Renal pelvis (tissue), 12 donors: ENCODE measurements around the gene IFTAP. TPM values are rescaled to one million over a fixed set of nuclear protein-coding genes. Genes with fewer than 3 reads are reported as not detected.
A peak's percentile ranks its signal among the peaks of the same experiment; 100 is the strongest.
"Not testable (repeated sequence)": the region's sequence is repeated elsewhere in the genome, so short reads cannot be mapped to it uniquely, and the experiment has no call there.

Experiments
- DNase-seq: peaks from one replicate; pipeline ENCODE4 v3.0.0-alpha.2; 2013
- long read RNA-seq, 16 experiments: transcript quantifications; one replicate each; lab custom pipeline, GENCODE V29; 2026
- polyA plus RNA-seq, 3 donors: library from polyadenylated mRNA; unstranded; fragments of 120-200 nt; gene quantifications; one replicate each; pipeline ENCODE4 v1.2.1, GENCODE V29; 2013; ENCODE audit not compliant: insufficient read length in 3 of 3

Gene IFTAP, protein sequence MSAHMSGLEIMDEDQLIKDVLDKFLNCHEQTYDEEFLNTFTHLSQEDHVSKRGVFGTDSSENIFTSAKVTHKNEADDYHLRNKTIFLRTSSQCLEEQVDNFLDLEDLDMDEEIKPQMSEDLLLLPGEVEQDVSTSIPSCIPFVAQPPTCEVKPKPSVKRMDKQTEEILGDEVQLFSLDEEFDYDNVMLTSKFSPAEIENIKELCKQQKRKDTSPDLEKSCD
- polyA plus RNA-seq, result 10 to 100 TPM; 43.4 to 53.4 (median 44.7) TPM
- long read RNA-seq, donor 1, transcript C11orf74-208 (6 exons, 694 nt), result major isoform, 11 of 32 reads
- long read RNA-seq, donor 1, transcript C11orf74-201 (6 exons, 863 nt), result major isoform, 11 of 32 reads
- long read RNA-seq, donor 1, partial matches to known transcripts, result 0 of 32 reads
- long read RNA-seq, donor 1, other reads (novel, unspliced or antisense), result 0 of 32 reads
- long read RNA-seq, donor 2, transcript C11orf74-203 (6 exons, 1,062 nt), result minor isoform, 7 of 41 reads
- long read RNA-seq, donor 2, transcript C11orf74-201 (6 exons, 863 nt), result minor isoform, 13 of 41 reads
- long read RNA-seq, donor 2, transcript C11orf74-208 (6 exons, 694 nt), result major isoform, 16 of 41 reads
- long read RNA-seq, donor 2, partial matches to known transcripts, result 0 of 41 reads
- long read RNA-seq, donor 2, other reads (novel, unspliced or antisense), result 0 of 41 reads
- long read RNA-seq, donor 3, transcript C11orf74-208 (6 exons, 694 nt), result major isoform, 13 of 36 reads
- long read RNA-seq, donor 3, transcript C11orf74-201 (6 exons, 863 nt), result minor isoform, 12 of 36 reads
- long read RNA-seq, donor 3, partial matches to known transcripts, result 0 of 36 reads
- long read RNA-seq, donor 3, other reads (novel, unspliced or antisense), result 0 of 36 reads
- long read RNA-seq, donor 4, transcript C11orf74-202 (4 exons, 633 nt), result minor isoform, 5 of 44 reads
- long read RNA-seq, donor 4, transcript C11orf74-208 (6 exons, 694 nt), result minor isoform, 11 of 44 reads
- long read RNA-seq, donor 4, transcript C11orf74-201 (6 exons, 863 nt), result major isoform, 20 of 44 reads
- long read RNA-seq, donor 4, partial matches to known transcripts, result 0 of 44 reads
- long read RNA-seq, donor 4, other reads (novel, unspliced or antisense), result 0 of 44 reads
- long read RNA-seq, donor 5, transcript C11orf74-208 (6 exons, 694 nt), result major isoform, 6 of 21 reads
- long read RNA-seq, donor 5, partial matches to known transcripts, result 0 of 21 reads
- long read RNA-seq, donor 5, other reads (novel, unspliced or antisense), result 0 of 21 reads
- long read RNA-seq, donor 6, transcript C11orf74-201 (6 exons, 863 nt), result major isoform, 9 of 26 reads
- long read RNA-seq, donor 6, transcript C11orf74-208 (6 exons, 694 nt), result major isoform, 9 of 26 reads
- long read RNA-seq, donor 6, partial matches to known transcripts, result 0 of 26 reads
- long read RNA-seq, donor 6, other reads (novel, unspliced or antisense), result 0 of 26 reads
- long read RNA-seq, donor 7, transcript C11orf74-208 (6 exons, 694 nt), result minor isoform, 10 of 42 reads
- long read RNA-seq, donor 7, transcript C11orf74-201 (6 exons, 863 nt), result major isoform, 20 of 42 reads
- long read RNA-seq, donor 7, transcript C11orf74-203 (6 exons, 1,062 nt), result minor isoform, 5 of 42 reads
- long read RNA-seq, donor 7, partial matches to known transcripts, result 0 of 42 reads
- long read RNA-seq, donor 7, other reads (novel, unspliced or antisense), result 0 of 42 reads
- long read RNA-seq, donor 8, transcript C11orf74-201 (6 exons, 863 nt), result major isoform, 8 of 15 reads
- long read RNA-seq, donor 8, partial matches to known transcripts, result 0 of 15 reads
- long read RNA-seq, donor 8, other reads (novel, unspliced or antisense), result 0 of 15 reads
- long read RNA-seq, donor 9, transcript C11orf74-201 (6 exons, 863 nt), result major isoform, 15 of 45 reads
- long read RNA-seq, donor 9, transcript C11orf74-208 (6 exons, 694 nt), result minor isoform, 14 of 45 reads
- long read RNA-seq, donor 9, transcript C11orf74-203 (6 exons, 1,062 nt), result minor isoform, 7 of 45 reads
- long read RNA-seq, donor 9, partial matches to known transcripts, result 0 of 45 reads
- long read RNA-seq, donor 9, other reads (novel, unspliced or antisense), result 0 of 45 reads
- long read RNA-seq, donor 10, transcript C11orf74-208 (6 exons, 694 nt), result major isoform, 11 of 27 reads
- long read RNA-seq, donor 10, transcript C11orf74-201 (6 exons, 863 nt), result minor isoform, 7 of 27 reads
- long read RNA-seq, donor 10, partial matches to known transcripts, result 0 of 27 reads
- long read RNA-seq, donor 10, other reads (novel, unspliced or antisense), result 0 of 27 reads
- long read RNA-seq, donor 11, transcript C11orf74-208 (6 exons, 694 nt), result major isoform, 11 of 29 reads
- long read RNA-seq, donor 11, transcript C11orf74-201 (6 exons, 863 nt), result minor isoform, 10 of 29 reads
- long read RNA-seq, donor 11, partial matches to known transcripts, result 0 of 29 reads
- long read RNA-seq, donor 11, other reads (novel, unspliced or antisense), result 0 of 29 reads
- long read RNA-seq, donor 12, transcript C11orf74-201 (6 exons, 863 nt), result minor isoform, 10 of 57 reads
- long read RNA-seq, donor 12, transcript C11orf74-203 (6 exons, 1,062 nt), result minor isoform, 10 of 57 reads
- long read RNA-seq, donor 12, transcript C11orf74-208 (6 exons, 694 nt), result major isoform, 24 of 57 reads
- long read RNA-seq, donor 12, partial matches to known transcripts, result 0 of 57 reads
- long read RNA-seq, donor 12, other reads (novel, unspliced or antisense), result 5 of 57 reads
- long read RNA-seq, donor 13, transcript C11orf74-208 (6 exons, 694 nt), result minor isoform, 5 of 20 reads
- long read RNA-seq, donor 13, transcript C11orf74-201 (6 exons, 863 nt), result major isoform, 9 of 20 reads
- long read RNA-seq, donor 13, partial matches to known transcripts, result 0 of 20 reads
- long read RNA-seq, donor 13, other reads (novel, unspliced or antisense), result 0 of 20 reads
- long read RNA-seq, donor 14, result 0 reads
- long read RNA-seq, donor 15, transcript C11orf74-201 (6 exons, 863 nt), result major isoform, 19 of 36 reads
- long read RNA-seq, donor 15, transcript C11orf74-208 (6 exons, 694 nt), result minor isoform, 8 of 36 reads
- long read RNA-seq, donor 15, partial matches to known transcripts, result 0 of 36 reads
- long read RNA-seq, donor 15, other reads (novel, unspliced or antisense), result 0 of 36 reads
- long read RNA-seq, donor 16, transcript C11orf74-202 (4 exons, 633 nt), result minor isoform, 6 of 44 reads
- long read RNA-seq, donor 16, transcript C11orf74-201 (6 exons, 863 nt), result major isoform, 16 of 44 reads
- long read RNA-seq, donor 16, transcript C11orf74-208 (6 exons, 694 nt), result minor isoform, 14 of 44 reads
- long read RNA-seq, donor 16, transcript C11orf74-203 (6 exons, 1,062 nt), result minor isoform, 5 of 44 reads
- long read RNA-seq, donor 16, partial matches to known transcripts, result 0 of 44 reads
- long read RNA-seq, donor 16, other reads (novel, unspliced or antisense), result 0 of 44 reads

DNA sequence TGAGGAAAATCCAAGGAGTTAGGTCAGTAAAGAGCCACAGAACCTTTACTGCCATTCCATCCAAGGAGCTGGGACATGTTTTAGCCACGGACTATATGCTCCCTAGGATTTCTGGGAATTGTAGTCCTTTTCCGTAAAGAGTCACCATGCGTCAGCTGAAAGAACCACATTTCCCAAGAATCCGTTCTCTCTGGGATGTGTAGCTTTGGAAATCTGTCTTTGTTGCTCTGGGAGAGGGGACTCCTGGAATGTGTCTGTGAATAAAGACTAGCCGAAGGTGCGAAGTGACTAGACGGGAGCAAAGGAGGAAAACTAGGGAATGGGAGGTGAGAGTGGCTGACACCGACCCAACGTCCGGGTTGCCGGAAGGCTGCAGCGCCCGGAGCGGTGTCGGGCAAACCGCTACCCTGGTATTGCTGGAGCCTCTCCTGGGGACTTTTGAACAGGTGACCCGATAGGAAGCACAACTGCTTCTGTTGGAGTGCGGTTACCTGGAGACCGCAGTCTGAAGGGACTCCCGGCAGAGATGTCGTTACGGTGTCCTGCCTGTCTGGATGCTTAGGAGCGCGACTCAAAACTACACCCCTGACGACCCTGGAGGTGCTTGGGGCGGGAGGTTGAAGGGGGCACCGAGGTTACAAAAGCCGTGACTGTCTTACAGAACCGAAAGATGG lies at the start of gene IFTAP:
Gene IFTAP, plus strand, starts transcription at position 187 of the 674 bp plus-strand sequence. CDS start 15,602 bp downstream, outside the sequence.
- DNase-seq, result peak; percentile 94

DNA sequence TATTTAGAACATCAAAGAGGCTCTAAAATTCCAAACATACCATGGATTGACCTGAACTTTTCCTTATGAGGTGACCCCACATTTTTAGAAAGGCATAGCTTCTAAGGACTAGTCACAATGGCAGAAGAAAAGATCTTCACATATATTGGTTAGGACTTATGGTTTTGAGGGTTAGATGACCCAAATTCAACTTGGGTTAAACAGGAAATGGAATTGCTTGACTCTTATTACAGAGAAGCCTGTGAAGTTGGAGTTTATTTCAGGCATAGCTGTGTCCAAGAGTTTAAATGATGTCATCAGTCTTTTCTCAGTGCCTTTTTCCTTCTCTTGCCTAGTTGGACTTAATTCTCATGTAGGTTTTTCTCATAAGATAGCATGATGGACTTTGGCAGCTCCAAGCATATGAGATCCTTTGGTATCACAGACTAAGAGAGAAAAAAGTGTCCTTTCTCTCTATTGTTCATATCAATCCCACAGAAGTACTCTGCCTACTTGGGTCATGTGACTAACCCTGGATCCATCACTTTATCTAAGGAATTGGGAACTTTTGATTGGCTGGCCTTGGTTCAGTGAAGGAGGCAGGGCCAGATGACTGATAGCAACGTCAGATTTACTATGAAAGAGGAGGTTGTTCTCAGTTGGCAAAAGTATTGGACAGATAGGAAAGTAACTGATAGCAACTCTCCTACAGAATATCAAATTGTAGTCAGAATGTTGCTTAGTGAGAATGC lies 43.8 kb upstream of the IFTAP start:
- no peak for DNase-seq

DNA sequence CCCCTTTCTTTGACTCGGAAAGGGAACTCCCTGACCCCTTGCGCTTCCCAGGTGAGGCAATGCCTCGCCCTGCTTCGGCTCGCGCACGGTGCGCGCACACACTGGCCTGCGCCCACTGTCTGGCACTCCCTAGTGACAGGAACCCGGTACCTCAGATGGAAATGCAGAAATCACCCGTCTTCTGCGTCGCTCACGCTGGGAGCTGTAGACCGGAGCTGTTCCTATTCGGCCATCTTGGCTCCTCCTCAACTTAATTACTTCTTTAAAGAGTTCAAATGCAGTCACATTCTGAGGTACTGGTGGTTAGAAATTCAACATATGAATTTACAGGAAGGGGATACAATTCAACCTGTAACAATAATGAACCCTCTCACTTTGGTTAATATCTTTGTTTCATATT lies 36.9 kb upstream of the IFTAP start:
- DNase-seq, result not testable (repeated sequence)

DNA sequence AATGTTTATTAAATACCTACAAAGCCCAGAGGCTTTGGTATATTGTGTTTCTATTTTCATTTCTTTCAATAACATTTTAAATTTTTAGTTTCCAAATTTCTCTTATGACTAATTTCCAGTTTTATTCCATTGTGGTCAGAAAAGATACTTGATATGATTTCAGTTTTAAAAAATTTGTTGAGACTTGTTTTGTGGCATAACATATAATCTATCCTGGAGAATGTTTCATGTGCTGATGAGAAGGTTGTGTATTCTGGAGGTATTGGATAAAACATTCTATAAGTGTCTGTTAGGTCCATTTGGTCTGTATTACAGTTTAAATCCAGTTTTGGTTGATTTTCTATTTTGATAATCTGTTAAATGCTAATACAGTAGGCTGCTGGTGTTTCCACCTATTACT lies 36.3 kb upstream of the IFTAP start:
- no peak for DNase-seq

DNA sequence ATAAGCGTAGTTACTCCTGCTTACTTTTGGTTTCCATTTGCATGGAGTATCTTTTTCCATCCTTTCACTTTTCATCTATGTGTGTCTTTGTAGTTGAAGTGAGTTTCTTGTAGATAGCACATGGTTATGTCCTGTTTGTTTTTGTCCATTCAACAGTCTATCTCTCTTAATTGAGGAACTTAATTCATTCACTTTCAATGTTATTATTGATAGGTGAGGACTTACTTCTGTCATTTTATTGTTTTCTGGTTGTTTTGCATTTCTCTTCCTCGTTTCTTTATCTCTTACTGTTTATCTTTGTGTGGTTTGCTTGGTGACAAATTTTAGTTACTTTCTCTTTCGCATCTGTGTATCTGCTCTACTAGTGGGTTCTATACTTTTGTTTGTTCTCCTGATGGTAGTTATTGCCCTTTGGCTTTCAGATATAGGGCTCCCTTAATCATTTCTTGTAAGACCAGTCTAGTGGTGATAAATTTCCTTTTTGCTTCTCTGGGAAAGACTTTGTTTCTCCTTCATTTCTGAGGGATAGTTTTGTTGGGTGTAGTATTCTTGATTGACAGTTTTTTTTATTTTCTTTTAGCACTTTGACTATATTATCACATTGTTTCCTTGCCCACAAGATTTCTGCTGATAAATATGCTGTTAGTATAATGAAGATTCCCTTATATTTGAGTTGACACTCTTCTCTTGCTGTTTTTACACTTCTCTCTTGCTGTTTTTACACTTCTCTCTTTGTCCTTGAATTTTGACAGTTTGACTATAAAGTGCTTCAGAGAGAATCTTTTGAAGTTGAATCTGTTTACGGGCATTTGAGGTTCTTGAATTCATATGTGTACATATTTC lies 35.5 kb upstream of the IFTAP start:
- no peak for DNase-seq

DNA sequence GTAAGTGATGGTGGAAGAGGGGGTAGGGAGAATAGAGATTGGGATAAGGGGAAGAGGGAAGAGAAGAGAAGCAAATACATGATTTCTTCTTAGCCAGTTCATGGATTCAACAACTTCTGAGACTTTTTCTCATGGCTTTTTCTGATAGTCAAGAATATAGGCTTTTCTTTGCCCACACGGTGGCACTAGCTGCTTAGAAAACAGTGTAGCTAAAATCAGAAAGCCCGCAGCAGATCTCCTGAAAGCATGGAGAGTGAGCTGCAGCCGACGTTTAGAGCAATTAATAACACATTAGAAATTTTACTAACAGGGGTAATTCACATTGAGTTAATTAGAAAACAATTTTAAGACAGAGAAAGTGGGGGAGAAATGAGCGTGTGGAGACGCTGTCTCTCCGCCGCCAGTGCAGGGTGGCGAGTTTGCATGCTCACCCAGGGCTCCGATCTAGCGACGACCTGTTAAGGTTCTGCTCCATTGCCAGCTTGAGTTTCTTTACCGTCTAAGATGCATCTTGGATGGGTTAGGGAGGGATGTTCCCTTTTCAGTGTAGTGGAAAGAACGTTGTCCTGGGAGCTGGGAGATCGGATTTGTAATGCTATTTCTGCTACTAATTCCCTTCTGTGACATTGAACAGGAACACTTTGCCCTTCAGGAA lies 29.8 kb upstream of the IFTAP start:
- DNase-seq, result peak; percentile 76

DNA sequence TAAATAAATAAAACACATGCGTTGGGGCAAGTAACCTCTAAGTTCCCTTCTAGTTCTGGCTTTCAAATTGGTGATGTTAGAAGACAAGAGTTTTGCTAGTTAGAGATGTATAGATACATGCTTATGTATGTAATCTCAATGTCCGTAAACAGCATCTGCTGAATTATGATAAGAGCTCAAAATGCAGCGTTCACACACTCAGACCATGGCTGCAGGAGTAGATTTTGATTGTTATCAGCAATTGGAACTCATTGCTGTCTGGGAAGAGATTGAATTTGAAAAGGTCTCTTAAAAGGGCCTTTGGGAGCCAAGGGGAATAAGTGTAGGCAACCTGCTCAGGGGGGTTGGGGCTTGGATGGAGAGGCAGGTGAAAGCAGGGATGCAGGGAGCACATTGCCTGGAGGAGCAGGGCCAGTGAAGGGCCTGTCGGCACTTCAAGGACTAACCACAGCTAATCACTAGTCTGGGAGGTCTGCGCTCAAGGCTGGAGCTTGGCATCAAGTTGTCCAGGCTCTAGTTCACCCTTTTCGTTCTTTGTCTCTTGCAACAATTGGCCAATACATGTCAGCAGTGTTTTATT lies 29.2 kb upstream of the IFTAP start:
- DNase-seq, result no peak

DNA sequence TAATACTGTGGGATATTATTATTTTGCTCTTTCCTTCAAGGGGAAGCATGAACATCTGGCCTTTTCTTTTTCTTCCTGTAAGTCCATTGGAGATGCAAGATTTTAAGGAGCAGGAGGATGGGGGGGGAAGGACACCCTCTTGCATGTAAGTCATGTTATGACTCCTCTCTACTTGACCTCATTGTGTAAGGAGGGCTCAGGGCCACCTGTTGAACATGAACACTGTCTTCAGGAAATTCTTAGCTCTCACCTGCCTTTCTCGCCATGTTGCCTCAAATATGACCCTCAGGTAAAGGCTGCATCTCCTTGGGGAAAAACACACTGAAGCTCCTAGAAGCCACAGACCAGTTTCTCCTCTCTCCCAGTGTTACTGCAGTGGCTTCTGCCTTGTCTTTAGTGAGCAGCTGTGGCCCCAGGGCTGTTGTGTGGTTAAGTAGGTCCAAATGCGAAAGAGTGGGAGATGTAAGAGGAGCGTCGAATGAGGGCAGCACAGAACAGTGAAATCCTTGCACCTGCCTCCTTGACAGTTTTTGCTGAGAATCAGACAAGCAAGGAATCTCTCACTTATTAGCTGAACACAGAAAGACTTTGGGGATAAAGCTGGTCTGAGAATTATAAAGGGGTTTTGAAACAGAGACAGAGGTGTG lies 27.8 kb upstream of the IFTAP start:
- DNase-seq, result no peak

DNA sequence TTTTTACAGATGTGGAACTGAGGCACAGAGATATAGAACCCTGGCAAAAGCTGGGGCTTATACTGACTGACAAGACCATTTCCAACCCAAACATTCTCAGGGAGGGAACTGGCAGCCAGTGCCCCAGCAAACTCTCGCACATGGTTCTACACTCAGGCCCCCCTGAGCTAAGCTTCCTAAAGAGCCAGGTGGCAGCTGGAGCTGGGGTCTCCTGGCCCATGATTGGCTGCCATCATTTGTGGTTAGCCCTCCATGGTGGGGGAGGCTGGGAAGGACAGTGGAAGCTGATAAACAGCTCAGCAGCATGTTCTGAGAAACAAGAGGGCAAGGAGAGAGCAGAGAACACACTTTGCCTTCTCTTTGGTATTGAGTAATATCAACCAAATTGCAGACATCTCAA lies 26.6 kb upstream of the IFTAP start, which contains the start of gene RAG1:
Gene RAG1, plus strand, starts transcription at position 314 of the 400 bp plus-strand sequence. CDS start 5,298 bp downstream, outside the sequence.
- DNase-seq, result no peak

DNA sequence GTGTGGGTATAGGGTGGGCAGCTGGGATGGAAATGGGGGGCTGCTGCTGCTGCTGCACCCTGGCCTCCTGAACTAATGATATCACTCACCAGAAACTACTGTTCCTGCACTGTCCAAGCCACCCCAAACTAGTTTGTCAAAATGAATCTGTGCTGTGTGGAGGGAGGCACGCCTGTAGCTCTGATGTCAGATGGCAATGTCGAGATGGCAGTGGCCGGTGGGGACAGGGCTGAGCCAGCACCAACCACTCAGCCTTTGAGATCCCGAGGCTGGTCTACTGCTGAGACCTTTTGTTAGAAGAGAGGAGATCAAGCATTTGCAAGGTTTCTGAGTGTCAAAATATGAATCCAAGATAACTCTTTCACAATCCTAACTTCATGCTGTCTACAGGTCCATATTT lies 25.2 kb upstream of the IFTAP start:
- DNase-seq, result no peak

DNA sequence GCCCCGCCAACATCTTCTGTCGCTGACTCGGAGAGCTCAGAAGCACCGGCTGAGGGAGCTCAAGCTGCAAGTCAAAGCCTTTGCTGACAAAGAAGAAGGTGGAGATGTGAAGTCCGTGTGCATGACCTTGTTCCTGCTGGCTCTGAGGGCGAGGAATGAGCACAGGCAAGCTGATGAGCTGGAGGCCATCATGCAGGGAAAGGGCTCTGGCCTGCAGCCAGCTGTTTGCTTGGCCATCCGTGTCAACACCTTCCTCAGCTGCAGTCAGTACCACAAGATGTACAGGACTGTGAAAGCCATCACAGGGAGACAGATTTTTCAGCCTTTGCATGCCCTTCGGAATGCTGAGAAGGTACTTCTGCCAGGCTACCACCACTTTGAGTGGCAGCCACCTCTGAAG lies 19.8 kb upstream of the IFTAP start:
- DNase-seq, result peak; percentile 7

DNA sequence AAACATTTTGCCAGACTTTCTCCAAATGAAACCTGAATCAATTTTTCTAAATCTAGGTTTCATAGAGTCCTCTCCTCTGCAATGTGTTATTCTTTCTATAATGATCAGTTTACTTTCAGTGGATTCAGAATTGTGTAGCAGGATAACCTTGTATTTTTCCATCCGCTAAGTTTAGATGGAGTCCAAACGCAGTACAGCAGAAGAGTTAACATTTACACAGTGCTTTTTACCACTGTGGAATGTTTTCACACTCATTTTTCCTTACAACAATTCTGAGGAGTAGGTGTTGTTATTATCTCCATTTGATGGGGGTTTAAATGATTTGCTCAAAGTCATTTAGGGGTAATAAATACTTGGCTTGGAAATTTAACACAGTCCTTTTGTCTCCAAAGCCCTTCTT lies 16.9 kb upstream of the IFTAP start:
- DNase-seq, result no peak

DNA sequence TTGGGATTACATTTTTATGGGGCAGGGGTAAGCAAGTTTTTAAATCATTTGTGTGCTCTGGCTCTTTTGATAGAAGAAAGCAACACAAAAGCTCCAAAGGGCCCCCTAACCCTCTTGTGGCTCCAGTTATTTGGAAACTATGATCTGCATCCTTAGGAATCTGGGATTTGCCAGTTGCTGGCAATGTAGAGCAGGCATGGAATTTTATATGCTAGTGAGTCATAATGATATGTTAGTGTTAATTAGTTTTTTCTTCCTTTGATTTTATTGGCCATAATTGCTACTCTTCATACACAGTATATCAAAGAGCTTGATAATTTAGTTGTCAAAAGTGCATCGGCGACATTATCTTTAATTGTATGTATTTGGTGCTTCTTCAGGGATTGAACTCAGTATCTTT lies 16.4 kb upstream of the IFTAP start:
- no peak for DNase-seq
